ENCODE measurements around the gene PRUNE1. TPM values are rescaled to one million over a fixed set of nuclear protein-coding genes. Genes with fewer than 3 reads are reported as not detected.

The PRUNE1 gene
- total and polyA plus RNA-seq, 2 of the 4 experiments (the other 2 are of a cell fraction), result 7.9 to 9.4 TPM

- TF ChIP-seq RCOR1 (IDR thresholded peaks at IDR 0.05; ENCODE audit: insufficient replicate concordance, low read length), result no peak
These were observed 44.7 kb upstream of the PRUNE1 start (continued) for GRCh38 chr1:150963321-150964163.

GRCh38 chr1:150964164-150964489 lies 44.1 kb upstream of the PRUNE1 start:
- no peak overlapping the region for H4K91ac ChIP-seq (ENCODE audit: insufficient read depth, low read depth, low read length)
- H2BK5ac ChIP-seq (ENCODE audit: low read depth, low read length, poor library complexity, severe bottlenecking), result no peak overlapping the region
- dilution Hi-C loops (cut with HindIII; ENCODE audit: low sequenced_read_pairs, unreplicated experiment), result no loop called here
- peaks cover 28 to 50% of the 10 kb centered on the region in 2 experiments for H3K79me1 ChIP-seq (ENCODE audit: low read depth in 1 of 2, low read length in 2 of 2)
- ChIA-PET CTCF (no interaction called here), POLR2A (ENCODE audit: unreplicated experiment) (no interaction called here)
- H3K18ac ChIP-seq (ENCODE audit: low read depth, low read length), result no peak overlapping the region
- no peak overlapping the region for H3K14ac ChIP-seq (replicated peaks; ENCODE audit: low read depth, low read length)
- no peak overlapping the region for H2AK9ac ChIP-seq (replicated peaks; ENCODE audit: low read depth, low read length, poor library complexity)
- DNase-seq (no peak), ATAC-seq (ENCODE audit: low read depth) (no peak)
- in situ Hi-C loops (cut with MboI; ENCODE audit: low sequenced_read_pairs), result no loop called here
- H3K56ac ChIP-seq (ENCODE audit: extremely low read depth, insufficient read depth, low read length), result no peak overlapping the region
- H3K23ac ChIP-seq (ENCODE audit: low read depth, low read length), result no peak overlapping the region
- intact Hi-C loops (cut with micrococcal nuclease), result no loop called here
- no peaks in the 10 kb centered on the region for H3K9me3 ChIP-seq (ENCODE audit: control insufficient read depth, insufficient read depth, low read length)
- peaks cover 82% of the 10 kb centered on the region for H3K36me3 ChIP-seq (ENCODE audit: control insufficient read depth, insufficient read depth, low read length)
- no peak overlapping the region for H3K4me3 ChIP-seq (ENCODE audit: insufficient read depth, low read depth, low read length)
- no CpG with 5 or more reads among the region's 5 CpGs for WGBS, 2 experiments (ENCODE audit: extremely low coverage in 2 of 2, insufficient read length in 1 of 2)
- no peaks in the 10 kb centered on the region for H3K4me1 ChIP-seq (ENCODE audit: control insufficient read depth, insufficient read depth, low read length)
- no peak overlapping the region for H3K4ac ChIP-seq (ENCODE audit: low read depth, low read length)
- H3K9me1 ChIP-seq (ENCODE audit: insufficient read depth, low read length), result peaks cover 6% of the 10 kb centered on the region; the same call in 1 of the 2 replicates
- no peak overlapping the region for H2BK20ac ChIP-seq (ENCODE audit: low read depth, low read length)
- H3K27me3 ChIP-seq (ENCODE audit: control insufficient read depth, insufficient read depth, low read length), result no peaks in the 10 kb centered on the region
- TSS peak; percentile 47 for BruUV-seq (replicated peaks)
- no peak overlapping the region for H4K8ac ChIP-seq (ENCODE audit: low read depth in 2 of 2, low read length in 2 of 2)
- H2AK5ac ChIP-seq (ENCODE audit: low read depth, low read length), result no peak overlapping the region
- no peak overlapping the region for H3K4me2 ChIP-seq (ENCODE audit: low read depth, low read length)
- no peak overlapping the region for H2AFZ ChIP-seq (replicated peaks; ENCODE audit: low read length, poor library complexity)
- peaks cover 33% of the 10 kb centered on the region for H4K20me1 ChIP-seq (ENCODE audit: insufficient read depth, low read length)
- no peak overlapping the region for H2BK120ac ChIP-seq (ENCODE audit: low read depth, low read length)
- H3K9ac ChIP-seq (ENCODE audit: low read depth, low read length), result no peak overlapping the region
- H3K27ac ChIP-seq (ENCODE audit: insufficient read depth, low read length), result no peak overlapping the region
- H4K5ac ChIP-seq (ENCODE audit: low read depth, low read length), result no peak overlapping the region
- no peak overlapping the region for H2BK15ac ChIP-seq (ENCODE audit: low read depth, low read length)
- no peak for TF ChIP-seq RAD21 (IDR thresholded peaks at IDR 0.05; ENCODE audit: low read length)
- no peak for TF ChIP-seq POLR2A (IDR thresholded peaks at IDR 0.05; ENCODE audit: low read depth, low read length)
- TF ChIP-seq USF2 (IDR thresholded peaks at IDR 0.05; ENCODE audit: low read depth, low read length), result no peak
- TF ChIP-seq RCOR1 (IDR thresholded peaks at IDR 0.05; ENCODE audit: insufficient replicate concordance, low read length), result no peak
- TF ChIP-seq MXI1 (IDR thresholded peaks at IDR 0.05; ENCODE audit: borderline replicate concordance, low read depth, low read length), result no peak
- no peak for TF ChIP-seq CTCF (conservative IDR thresholded peaks at IDR 0.05; ENCODE audit: low read depth, low read length)
- no peak for TF ChIP-seq MAFK (IDR thresholded peaks at IDR 0.05; ENCODE audit: low read depth, low read length)
- no peak for TF ChIP-seq MAZ (IDR thresholded peaks at IDR 0.05; ENCODE audit: borderline replicate concordance, low read depth, low read length)
- TF ChIP-seq CHD1 (IDR thresholded peaks at IDR 0.05; ENCODE audit: low read depth, low read length), result no peak
- no peak for TF ChIP-seq CEBPB (IDR thresholded peaks at IDR 0.05; ENCODE audit: low read depth, low read length)
- TF ChIP-seq FOS (IDR thresholded peaks at IDR 0.05; ENCODE audit: low read depth, low read length), result no peak
- no peak for TF ChIP-seq NFE2L2 (IDR thresholded peaks at IDR 0.05; ENCODE audit: low read depth, low read length)
- TF ChIP-seq BHLHE40 (IDR thresholded peaks at IDR 0.05; ENCODE audit: low read depth, low read length), result no peak

Measured in IMR-90 (cell line).